Right ventricle myocardium inferior (tissue), 1 donor: ENCODE measurements around the gene DLD. TPM values are rescaled to one million over a fixed set of nuclear protein-coding genes. Genes with fewer than 3 reads are reported as not detected.
"Not testable (repeated sequence)": the region's sequence is repeated elsewhere in the genome, so short reads cannot be mapped to it uniquely, and the experiment has no call there.

Experiments
- ATAC-seq: fragments of 200-7000 bp; cut with Tn5 transposase; one replicate; pipeline ENCODE4 v1.9.1; 2020; ENCODE audit warnings: mild to moderate bottlenecking, moderate library complexity
- DNase-seq: peaks from one replicate; pipeline ENCODE4 v3.0.0; 2021; ENCODE audit errors: missing footprints
- intact Hi-C: fragments of 100-400 bp; cut with DNase I; formaldehyde crosslinking; loops from one replicate; pipeline ENCODE4 v1.11.0; 2022
- long read RNA-seq: library from polyadenylated mRNA; unstranded; transcript quantifications from one replicate; pipeline ENCODE4 v2.0.0, GENCODE V29; 2021
- total RNA-seq: library from RNA; stranded (reverse); fragmentation: NEBNext Ultra II Directional; extraction: Animal tissue kit (Norgen Biotek cat#: 25700); gene quantifications from one replicate; pipeline ENCODE4 v1.2.1, GENCODE V29; 2021
- donor health status: DM: no; HTN: yes; CAD: no; lungs with severe emphysema.

DLD gene
- total RNA-seq, result 288 TPM
- long read RNA-seq, transcript DLD-201 (14 exons, 3,755 nt), result major isoform, 329 of 341 reads
- long read RNA-seq, partial matches to known transcripts, result 7 of 341 reads
- long read RNA-seq, other reads (novel, unspliced or antisense), result 3 of 341 reads

GRCh38 chr7:107890962-107891635, at the start of gene DLD:
DLD (plus strand) TSS chr7:107891183; CDS start chr7:107891251, 68 bp downstream.
- intact Hi-C loops, result loop anchor here (1.0 to 10.0 kb wide), 2 partner anchors 306 to 723 kb away; partner anchors contain the start of gene BCAP29
- DNase-seq, result peak; percentile 99
- peak; percentile 99 for ATAC-seq

GRCh38 chr7:107842213-107842612, 48.8 kb upstream of the DLD start:
- intact Hi-C loops, result no loop called here
- ATAC-seq (no peak), DNase-seq (no peak)

- DNase-seq, result no peak
These were observed 47.8 kb upstream of the DLD start for GRCh38 chr7:107843184-107843583.

GRCh38 chr7:107846324-107846723, 44.7 kb upstream of the DLD start:
- intact Hi-C loops, result no loop called here
- peak; percentile 24 for ATAC-seq
- DNase-seq, result no peak

More at GRCh38 chr7:107843184-107843583, 47.8 kb upstream of the DLD start:
- intact Hi-C loops, result no loop called here
- no peak for ATAC-seq

GRCh38 chr7:107847168-107847835, 43.7 kb upstream of the DLD start:
- no peak for DNase-seq
- intact Hi-C loops, result no loop called here
- ATAC-seq, result no peak

GRCh38 chr7:107847836-107848175, 43.2 kb upstream of the DLD start:
- DNase-seq, ATAC-seq, intact Hi-C loops: not testable (repeated sequence)

- ATAC-seq, DNase-seq, intact Hi-C loops: not testable (repeated sequence)
These were observed 42.8 kb upstream of the DLD start for GRCh38 chr7:107848211-107848610.

- DNase-seq, result no peak
- intact Hi-C loops, result no loop called here
- ATAC-seq, result no peak
These were observed 40.8 kb upstream of the DLD start for GRCh38 chr7:107850216-107850615.

GRCh38 chr7:107850643-107851042, 40.3 kb upstream of the DLD start:
- intact Hi-C loops, result no loop called here
- ATAC-seq (no peak), DNase-seq (no peak)

- intact Hi-C loops, result no loop called here
- ATAC-seq (no peak), DNase-seq (no peak)
These were observed 36.5 kb upstream of the DLD start for GRCh38 chr7:107854454-107854853.

GRCh38 chr7:107854989-107855388, 36.0 kb upstream of the DLD start:
- intact Hi-C loops, result no loop called here
- no peak for DNase-seq
- no peak for ATAC-seq

GRCh38 chr7:107856806-107857540, 34.0 kb upstream of the DLD start:
- no peak for DNase-seq
- intact Hi-C loops, result no loop called here
- no peak for ATAC-seq

- ATAC-seq (no peak), DNase-seq (no peak)
- intact Hi-C loops, result no loop called here
These were observed 33.5 kb upstream of the DLD start for GRCh38 chr7:107857541-107857912.

GRCh38 chr7:107858280-107858679, 32.7 kb upstream of the DLD start:
- peak; percentile 26 for ATAC-seq
- intact Hi-C loops, result no loop called here
- DNase-seq, result no peak

GRCh38 chr7:107860279-107860961, 30.6 kb upstream of the DLD start:
- ATAC-seq, result no peak
- DNase-seq, result no peak
- intact Hi-C loops, result no loop called here

GRCh38 chr7:107860981-107861652, 29.9 kb upstream of the DLD start:
- DNase-seq (no peak), ATAC-seq (no peak)
- intact Hi-C loops, result no loop called here

- DNase-seq, result no peak
- no peak for ATAC-seq
- intact Hi-C loops, result no loop called here
These were observed 24.8 kb upstream of the DLD start for GRCh38 chr7:107865956-107866775.
